IMR-90 (cell line): ENCODE results near the gene PLA2G4F. TPM values are rescaled to one million over a fixed set of nuclear protein-coding genes. Genes with fewer than 3 reads are reported as not detected.

ENCODE experiments used
- ATAC-seq: fragments of 200-7000 bp; cut with Tn5 transposase; 2 replicates; pipeline ENCODE4 v1.9.1; 2020; ENCODE audit warnings: low read depth, mild to moderate bottlenecking, moderate library complexity
- BruUV-seq: library from RNA; stranded (reverse); fragments of 400-500 nt; replicated peaks from 2 replicates; lab custom pipeline; 2021; lab: Mats Ljungman, UMichigan
- CTCF ChIA-PET: fragments of 300-600 bp; formaldehyde crosslinking; extraction: SDS; loops from one replicate; lab custom pipeline; 2021; ENCODE audit warnings: antibody characterized with exemption; lab: Yijun Ruan, JAX
- POLR2A ChIA-PET: fragments of 300-600 bp; sonication (Branson Sonifier 250); formaldehyde crosslinking; loops from one replicate; lab custom pipeline; 2022; ENCODE audit warnings: antibody characterized with exemption; ENCODE audit not compliant: unreplicated experiment; lab: Charles Lee
- DNase-seq: peaks from one replicate; pipeline ENCODE4 v3.0.0; 2013
- H2AFZ ChIP-seq: replicated peaks from 2 replicates; pipeline ENCODE3; 2013; ENCODE audit warnings: low read length, mild to moderate bottlenecking; ENCODE audit not compliant: poor library complexity
- H2AK5ac ChIP-seq: 2 replicates; pipeline ENCODE4 v1.6.1; 2013; ENCODE audit warnings: low read depth, low read length, inconsistent platforms
- H2AK9ac ChIP-seq: replicated peaks from 2 replicates; pipeline ENCODE3; 2013; ENCODE audit warnings: mild to moderate bottlenecking, low read depth, low read length, moderate library complexity; ENCODE audit not compliant: poor library complexity
- H2BK120ac ChIP-seq: 2 replicates; pipeline ENCODE4 v1.6.1; 2013; ENCODE audit warnings: low read depth, low read length, inconsistent platforms
- H2BK15ac ChIP-seq: 3 replicates; pipeline ENCODE4 v1.6.1; 2013; ENCODE audit warnings: low read depth, low read length, inconsistent platforms
- H2BK20ac ChIP-seq: 2 replicates; pipeline ENCODE4 v1.6.1; 2013; ENCODE audit warnings: low read depth, mild to moderate bottlenecking, inconsistent platforms, low read length, moderate library complexity
- H2BK5ac ChIP-seq: 2 replicates; pipeline ENCODE4 v1.6.1; 2013; ENCODE audit warnings: mild to moderate bottlenecking, low read depth, low read length, inconsistent platforms; ENCODE audit not compliant: poor library complexity, severe bottlenecking
- H3K14ac ChIP-seq: replicated peaks from 2 replicates; pipeline ENCODE4 v1.6.1; 2013; ENCODE audit warnings: low read depth, low read length, inconsistent platforms
- H3K18ac ChIP-seq: 2 replicates; pipeline ENCODE4 v1.6.1; 2013; ENCODE audit warnings: low read depth, low read length, control low read depth
- H3K23ac ChIP-seq: 2 replicates; pipeline ENCODE4 v1.6.1; 2013; ENCODE audit warnings: low read depth, low read length, inconsistent platforms
- H3K27ac ChIP-seq: 2 replicates; pipeline ENCODE4 v1.5.1; 2013; ENCODE audit warnings: mild to moderate bottlenecking, control low read depth, low read length; ENCODE audit not compliant: insufficient read depth
- H3K27me3 ChIP-seq: 2 replicates; pipeline ENCODE4 v1.6.1; 2013; ENCODE audit warnings: low read length; ENCODE audit not compliant: control insufficient read depth, insufficient read depth
- H3K36me3 ChIP-seq: 2 replicates; pipeline ENCODE4 v1.6.1; 2013; ENCODE audit warnings: low read length, mixed read lengths; ENCODE audit not compliant: control insufficient read depth, insufficient read depth
- H3K4ac ChIP-seq: 2 replicates; pipeline ENCODE4 v1.6.1; 2013; ENCODE audit warnings: low read depth, low read length, inconsistent platforms
- H3K4me1 ChIP-seq: 2 replicates; pipeline ENCODE4 v1.6.1; 2013; ENCODE audit warnings: low read length, mixed read lengths; ENCODE audit not compliant: control insufficient read depth, insufficient read depth
- H3K4me2 ChIP-seq: 2 replicates; pipeline ENCODE4 v1.6.1; 2013; ENCODE audit warnings: low read depth, mild to moderate bottlenecking, control low read depth, low read length, moderate library complexity
- H3K4me3 ChIP-seq: 2 replicates; pipeline ENCODE4 v1.5.1; 2013; ENCODE audit warnings: low read depth, mild to moderate bottlenecking, control low read depth, low read length, moderate library complexity; ENCODE audit not compliant: insufficient read depth
- H3K56ac ChIP-seq: 2 replicates; pipeline ENCODE4 v1.6.1; 2013; ENCODE audit warnings: low read length, inconsistent platforms; ENCODE audit not compliant: insufficient read depth; ENCODE audit errors: extremely low read depth
- H3K79me1 ChIP-seq, 2 experiments: 2 replicates each; pipeline ENCODE4 v1.6.1; 2013; ENCODE audit warnings: low read length in 2 of 2, inconsistent platforms in 1 of 2, low read depth in 1 of 2
- H3K9ac ChIP-seq: 2 replicates; pipeline ENCODE4 v1.6.1; 2013; ENCODE audit warnings: low read depth, low read length, control low read depth
- H3K9me1 ChIP-seq: 2 replicates; pipeline ENCODE4 v1.6.1; 2013; ENCODE audit warnings: low read length, inconsistent platforms; ENCODE audit not compliant: insufficient read depth
- H3K9me3 ChIP-seq: 2 replicates; pipeline ENCODE4 v1.6.1; 2013; ENCODE audit warnings: low read length; ENCODE audit not compliant: control insufficient read depth, insufficient read depth
- H4K20me1 ChIP-seq: 2 replicates; pipeline ENCODE4 v1.6.1; 2013; ENCODE audit warnings: low read length, inconsistent platforms; ENCODE audit not compliant: insufficient read depth
- H4K5ac ChIP-seq: 2 replicates; pipeline ENCODE4 v1.6.1; 2013; ENCODE audit warnings: mild to moderate bottlenecking, low read depth, low read length, control low read depth
- H4K8ac ChIP-seq, 2 experiments: 2 replicates each; pipeline ENCODE4 v1.6.1; 2013; ENCODE audit warnings: low read depth in 2 of 2, low read length in 2 of 2, control low read depth in 1 of 2, inconsistent platforms in 1 of 2
- H4K91ac ChIP-seq: 2 replicates; pipeline ENCODE4 v1.6.1; 2013; ENCODE audit warnings: low read depth, low read length, inconsistent platforms; ENCODE audit not compliant: insufficient read depth
- BHLHE40 ChIP-seq: fragments of 150-350 bp; IDR thresholded peaks from 2 replicates; pipeline ENCODE4 v1.6.1; 2016; ENCODE audit warnings: mild to moderate bottlenecking, low read depth, low read length
- CEBPB ChIP-seq: IDR thresholded peaks from 2 replicates; pipeline ENCODE4 v1.6.1; 2012; ENCODE audit warnings: low read depth, low read length, improper control_type of control experiment
- CHD1 ChIP-seq: IDR thresholded peaks from 2 replicates; pipeline ENCODE4 v1.6.1; 2012; ENCODE audit warnings: low read depth, low read length, improper control_type of control experiment
- CTCF ChIP-seq: conservative IDR thresholded peaks from 2 replicates; pipeline ENCODE4 v1.5.1; 2012; ENCODE audit warnings: mild to moderate bottlenecking, low read depth, low read length, improper control_type of control experiment
- ELK1 ChIP-seq: fragments of 150-350 bp; IDR thresholded peaks from 2 replicates; pipeline ENCODE4 v1.6.1; 2016; ENCODE audit warnings: low read depth, mild to moderate bottlenecking, low read length, moderate library complexity, borderline replicate concordance
- FOS ChIP-seq: fragments of 150-350 bp; IDR thresholded peaks from 2 replicates; pipeline ENCODE4 v1.6.1; 2016; ENCODE audit warnings: low read depth, low read length
- MAFK ChIP-seq: IDR thresholded peaks from 2 replicates; pipeline ENCODE4 v1.6.1; 2012; ENCODE audit warnings: low read depth, low read length, improper control_type of control experiment
- MAZ ChIP-seq: IDR thresholded peaks from 2 replicates; pipeline ENCODE4 v1.6.1; 2012; ENCODE audit warnings: low read depth, mild to moderate bottlenecking, low read length, improper control_type of control experiment, moderate library complexity, borderline replicate concordance
- MXI1 ChIP-seq: IDR thresholded peaks from 2 replicates; pipeline ENCODE4 v1.6.1; 2012; ENCODE audit warnings: low read depth, mild to moderate bottlenecking, low read length, moderate library complexity, borderline replicate concordance
- NFE2L2 ChIP-seq: fragments of 150-350 bp; IDR thresholded peaks from 2 replicates; pipeline ENCODE4 v1.6.1; 2016; ENCODE audit warnings: low read depth, mild to moderate bottlenecking, low read length
- POLR2A ChIP-seq: IDR thresholded peaks from 2 replicates; pipeline ENCODE4 v1.6.1; 2012; ENCODE audit warnings: mild to moderate bottlenecking, low read depth, low read length
- RAD21 ChIP-seq: IDR thresholded peaks from 2 replicates; pipeline ENCODE4 v1.6.1; 2012; ENCODE audit warnings: low read length, improper control_type of control experiment
- RCOR1 ChIP-seq: IDR thresholded peaks from 2 replicates; pipeline ENCODE4 v1.6.1; 2012; ENCODE audit warnings: mild to moderate bottlenecking, low read length, improper control_type of control experiment; ENCODE audit not compliant: insufficient replicate concordance
- RFX5 ChIP-seq: IDR thresholded peaks from 2 replicates; pipeline ENCODE4 v1.8.0; 2012; ENCODE audit warnings: low read depth, mild to moderate bottlenecking, low read length, moderate library complexity
- SMC3 ChIP-seq: fragments of 150-350 bp; IDR thresholded peaks from 2 replicates; pipeline ENCODE4 v1.6.1; 2016; ENCODE audit warnings: low read depth, mild to moderate bottlenecking, antibody characterized with exemption, low read length, moderate library complexity
- USF2 ChIP-seq: fragments of 150-350 bp; IDR thresholded peaks from 2 replicates; pipeline ENCODE4 v1.6.1; 2017; ENCODE audit warnings: mild to moderate bottlenecking, antibody characterized with exemption, low read length, low read depth
- WGBS, 2 experiments: methylation state at CpG; one replicate each; pipeline versions ENCODE4 v1.1.5 to v1.1.7; 2013; ENCODE audit warnings: missing lambda C conversion rate in 2 of 2; ENCODE audit not compliant: insufficient read length in 1 of 2; ENCODE audit errors: extremely low coverage in 2 of 2; 5-methylcytosine and 5-hydroxymethylcytosine counted together
- dilution Hi-C: fragments of 300-500 bp; cut with HindIII; formaldehyde crosslinking; loops from one replicate; pipeline ENCODE4 v1.14.3; 2018; ENCODE audit warnings: low sequenced_read_pairs; ENCODE audit not compliant: unreplicated experiment
- in situ Hi-C: fragments of 300-500 bp; cut with MboI; formaldehyde crosslinking; loops from 3 replicates; pipeline ENCODE4 v1.14.3; 2019; ENCODE audit warnings: low sequenced_read_pairs, inconsistent platforms, mixed read lengths
- intact Hi-C: fragments of 100-400 bp; cut with micrococcal nuclease; formaldehyde crosslinking; loops from 2 replicates; pipeline ENCODE4 v1.10.0; 2022
- polyA plus RNA-seq, 3 experiments: library from polyadenylated mRNA; depleted of rRNA; stranded (reverse); fragments of >200 nt; gene quantifications; 2 replicates each; pipeline ENCODE4 v1.2.3, GENCODE V29; 2012; ENCODE audit warnings: low replicate concordance in 1 of 3
- total RNA-seq: library from RNA; depleted of rRNA; stranded (reverse); fragments of >200 nt; gene quantifications from 2 replicates; pipeline ENCODE4 v1.2.3, GENCODE V29; 2012

The PLA2G4F gene
- total and polyA plus RNA-seq, 2 of the 4 experiments (the other 2 are of a cell fraction), result not detected

GRCh38 chr15:42131006-42131405, 25.4 kb downstream of the PLA2G4F start:
- no peak overlapping the region for H2BK120ac ChIP-seq
- ATAC-seq, result no peak
- no TSS peak for BruUV-seq
- H2BK20ac ChIP-seq, result no peak overlapping the region
- TF ChIP-seq NFE2L2 (no peak), CEBPB (no peak), USF2 (no peak), MAZ (no peak), MAFK (no peak), RAD21 (no peak), RCOR1 (no peak), POLR2A (no peak), SMC3 (no peak), CHD1 (no peak), MXI1 (no peak), CTCF (no peak), RFX5 (no peak), ELK1 (no peak), BHLHE40 (no peak), FOS (no peak)
- no peaks in the 10 kb centered on the region for H3K79me1 ChIP-seq
- peaks cover 40% of the 10 kb centered on the region for H3K27me3 ChIP-seq
- H3K56ac ChIP-seq, result no peak overlapping the region
- no peak overlapping the region for H4K91ac ChIP-seq
- H3K14ac ChIP-seq, result no peak overlapping the region
- H4K8ac ChIP-seq, result no peak overlapping the region
- no peak overlapping the region for H2BK5ac ChIP-seq
- dilution Hi-C loops (no loop called here), intact Hi-C loops (no loop called here), in situ Hi-C loops (no loop called here)
- no peaks in the 10 kb centered on the region for H3K36me3 ChIP-seq
- no peaks in the 10 kb centered on the region for H3K9me1 ChIP-seq
- WGBS, 2 experiments, result 80% methylated on average over 1 of the region's 1 CpG; no CpG with 5 or more reads in 1 of the 2 experiments
- H3K4me3 ChIP-seq, result no peak overlapping the region
- no peaks in the 10 kb centered on the region for H3K9me3 ChIP-seq
- H2AFZ ChIP-seq, result no peak overlapping the region
- H3K18ac ChIP-seq, result no peak overlapping the region
- H2AK9ac ChIP-seq, result no peak overlapping the region
- H3K4ac ChIP-seq, result no peak overlapping the region
- CTCF ChIA-PET, result no interaction called here
- no peak overlapping the region for H2AK5ac ChIP-seq
- no peaks in the 10 kb centered on the region for H3K4me1 ChIP-seq
- DNase-seq, result no peak
- H3K27ac ChIP-seq, result no peak overlapping the region
- no peak overlapping the region for H3K9ac ChIP-seq
- H3K23ac ChIP-seq, result no peak overlapping the region
- no peak overlapping the region for H2BK15ac ChIP-seq
- POLR2A ChIA-PET, result no interaction called here
- no peak overlapping the region for H3K4me2 ChIP-seq
- no peaks in the 10 kb centered on the region for H4K20me1 ChIP-seq
- H4K5ac ChIP-seq, result no peak overlapping the region
